HepG2 (cell line): ENCODE data around the gene ANO9. TPM values are rescaled to one million over a fixed set of nuclear protein-coding genes. Genes with fewer than 3 reads are reported as not detected.

Experiments used
- ATAC-seq: fragments of 200-7000 bp; cut with Tn5 transposase; 3 replicates; pipeline ENCODE4 v1.9.1; 2020; ENCODE audit warnings: mild to moderate bottlenecking, moderate library complexity
- BruUV-seq: library from RNA; stranded (reverse); fragments of 400-500 nt; replicated peaks from 2 replicates; lab custom pipeline; 2021; lab: Mats Ljungman, UMichigan
- CTCF ChIA-PET: fragments of 300-600 bp; formaldehyde crosslinking; extraction: SDS; loops from one replicate; lab custom pipeline; 2021; ENCODE audit warnings: low total read pairs, inconsistent platforms, low intra/inter-chr PET ratio; lab: Yijun Ruan, JAX
- POLR2A ChIA-PET: fragments of 350-600 bp; sonication (Branson Sonifier 250); formaldehyde crosslinking; loops from one replicate; lab custom pipeline; 2020; ENCODE audit warnings: antibody characterized with exemption, inconsistent platforms; lab: Yijun Ruan, JAX
- DNase-seq: peaks from one replicate; pipeline ENCODE4 v3.0.0-alpha.2; 2015; ENCODE audit warnings: low spot score
- FAIRE-seq: peaks from 3 replicates; lab custom pipeline; 2011; peaks lifted over from hg19 to GRCh38; lab: Jason Lieb, UNC
- H2AFZ ChIP-seq: one replicate; pipeline ENCODE4 v1.6.1; 2011; ENCODE audit warnings: low read length, inconsistent platforms
- H3K27ac ChIP-seq: fragments of 300-600 bp; 3 replicates; pipeline ENCODE4 v1.8.0; 2011; ENCODE audit warnings: mixed run types, mild to moderate bottlenecking, mixed read lengths, low read length, inconsistent platforms; ENCODE audit not compliant: insufficient read depth; ENCODE audit errors: extremely low read length
- H3K27me3 ChIP-seq, 2 experiments: fragments of 200-600 bp in 1 of 2; 2 replicates in 1 of 2; 3 replicates in 1 of 2; pipeline versions ENCODE4 v1.6.0 to v1.8.0; 2011; ENCODE audit warnings: low read length in 2 of 2, mild to moderate bottlenecking in 2 of 2, moderate library complexity in 2 of 2, inconsistent platforms in 1 of 2; ENCODE audit not compliant: insufficient read depth in 2 of 2, control insufficient read depth in 1 of 2
- H3K36me3 ChIP-seq, 2 experiments: fragments of 200-600 bp in 1 of 2; replicated peaks in 1 of 2; 2 replicates in 1 of 2; 3 replicates in 1 of 2; pipeline versions ENCODE4 v1.5.1 to v1.8.0; 2011; ENCODE audit warnings: low read length in 2 of 2, inconsistent platforms in 1 of 2; ENCODE audit not compliant: insufficient read depth in 2 of 2, control insufficient read depth in 1 of 2
- H3K4me1 ChIP-seq: 2 replicates; pipeline ENCODE4 v1.5.1; 2012; ENCODE audit warnings: low read length, inconsistent platforms; ENCODE audit not compliant: insufficient read depth
- H3K4me2 ChIP-seq: 2 replicates; pipeline ENCODE4 v1.6.0; 2011; ENCODE audit warnings: low read depth, low read length, inconsistent platforms
- H3K4me3 ChIP-seq, 3 experiments: fragments of 200-600 bp in 1 of 3; sonication (generic), shearing (Covaris generic) in 1 of 3; replicated peaks in 1 of 3; 2 replicates each; pipeline ENCODE4 v1.5.1; 2011 to 2016; ENCODE audit warnings: low read length in 3 of 3, inconsistent platforms in 2 of 3, low read depth in 2 of 3, mild to moderate bottlenecking in 2 of 3, control low read depth in 1 of 3, mixed read lengths in 1 of 3; ENCODE audit not compliant: insufficient read depth in 1 of 3
- H3K79me2 ChIP-seq: one replicate; pipeline ENCODE4 v1.6.1; 2011; ENCODE audit warnings: low read length, inconsistent platforms; ENCODE audit not compliant: insufficient read depth
- H3K9ac ChIP-seq: 2 replicates; pipeline ENCODE4 v1.6.0; 2011; ENCODE audit warnings: mild to moderate bottlenecking, low read depth, low read length, inconsistent platforms; ENCODE audit not compliant: insufficient read depth
- H3K9me3 ChIP-seq: 2 replicates; pipeline ENCODE4 v1.5.1; 2012; ENCODE audit warnings: mild to moderate bottlenecking, low read length
- H4K20me1 ChIP-seq: 2 replicates; pipeline ENCODE4 v1.6.0; 2011; ENCODE audit warnings: inconsistent platforms, mild to moderate bottlenecking, low read length, moderate library complexity; ENCODE audit not compliant: insufficient read depth
- FOXA1 ChIP-seq, 2 experiments: fragments of 450-650 bp in 1 of 2; sonication (generic) in 1 of 2; formaldehyde crosslinking in 1 of 2; IDR thresholded peaks; 2 replicates each; pipeline versions ENCODE4 v1.4.0 to v1.6.1; 2016 to 2020; ENCODE audit warnings: missing genetic modification reagents in 1 of 2
- FOXA3 ChIP-seq: IDR thresholded peaks from 2 replicates; pipeline ENCODE4 v1.6.1; 2016; ENCODE audit warnings: missing genetic modification reagents, missing compliant biosample characterization
- FOXM1 ChIP-seq: sonication (generic); formaldehyde crosslinking; IDR thresholded peaks from 2 replicates; pipeline ENCODE4 v1.5.0; 2020; ENCODE audit warnings: missing genetic modification reagents
- KDM5B ChIP-seq: sonication (generic); formaldehyde crosslinking; IDR thresholded peaks from 2 replicates; pipeline ENCODE4 v1.4.0; 2020; ENCODE audit warnings: missing genetic modification reagents, mild to moderate bottlenecking, borderline replicate concordance
- SAP130 ChIP-seq: IDR thresholded peaks from 2 replicates; pipeline ENCODE4 v1.6.1; 2016; ENCODE audit warnings: low read depth
- SATB2 ChIP-seq: sonication (generic); formaldehyde crosslinking; IDR thresholded peaks from 2 replicates; pipeline ENCODE4 v1.5.0; 2020; ENCODE audit warnings: missing genetic modification reagents
- STAG1 ChIP-seq: sonication (generic); formaldehyde crosslinking; IDR thresholded peaks from 2 replicates; pipeline ENCODE4 v1.4.0; 2020; ENCODE audit warnings: missing genetic modification reagents
- ZBTB26 ChIP-seq: IDR thresholded peaks from 2 replicates; pipeline ENCODE4 v1.6.1; 2016; ENCODE audit warnings: missing compliant biosample characterization, missing genetic modification reagents, borderline replicate concordance
- ZFP36L1 ChIP-seq: sonication (generic); formaldehyde crosslinking; IDR thresholded peaks from 2 replicates; pipeline ENCODE4 v1.8.0; 2022; ENCODE audit warnings: mild to moderate bottlenecking, missing genetic modification reagents, moderate library complexity
- ZNF263 ChIP-seq: sonication (generic); formaldehyde crosslinking; IDR thresholded peaks from 2 replicates; pipeline ENCODE4 v1.4.0; 2020; ENCODE audit warnings: missing genetic modification reagents
- ZNF687 ChIP-seq: sonication (generic); formaldehyde crosslinking; IDR thresholded peaks from 2 replicates; pipeline ENCODE4 v1.5.1; 2020; ENCODE audit warnings: mild to moderate bottlenecking, missing genetic modification reagents, moderate library complexity
- WGBS: methylation state at CpG from one replicate; pipeline ENCODE4 v1.1.6; 2017; ENCODE audit warnings: low lambda C conversion rate; 5-methylcytosine and 5-hydroxymethylcytosine counted together
- in situ Hi-C: cut with HindIII; loops from 2 replicates; pipeline ENCODE4 v1.10.0; 2017; ENCODE audit warnings: low pct_unique_long_range_greater_than_20kb; ENCODE audit not compliant: extremely low pct_ligation_motif_present
- intact Hi-C: fragments of 100-400 bp; cut with micrococcal nuclease; formaldehyde crosslinking; loops from one replicate; pipeline ENCODE4 v1.10.0; 2022; ENCODE audit not compliant: unreplicated experiment
- polyA plus RNA-seq, 8 experiments: library from polyadenylated mRNA; depleted of rRNA in 3 of 8; stranded (reverse) in 7 of 8; unstranded in 1 of 8; fragments of >200 nt; fragmentation: Illumina TruSeq in 4 of 8; extraction: Trizol in 4 of 8; gene quantifications; 2 replicates each; pipeline versions ENCODE4 v1.2.1 to v1.2.3, GENCODE V29; 2011 to 2016; ENCODE audit warnings: low read depth in 4 of 8, missing spikeins in 1 of 8, mixed read lengths in 1 of 8; ENCODE audit not compliant: insufficient read depth in 1 of 8
- total RNA-seq, 5 experiments: library from RNA; depleted of rRNA; stranded (reverse); fragments of >200 nt; fragmentation: Illumina TruSeq; extraction: Trizol; gene quantifications; 2 replicates each; pipeline ENCODE4 v1.2.3, GENCODE V29; 2016; ENCODE audit warnings: low read depth in 1 of 5

The ANO9 gene
- total and polyA plus RNA-seq, 2 of the 13 experiments (the other 11 are each of a cell fraction or from before 2014, with no cell fraction given) = 8.9 to 14.3 TPM

- TF ChIP-seq ZNF687 = no peak
- no peak for TF ChIP-seq KDM5B (CRISPR knock-in tag)
- no peak for TF ChIP-seq SATB2 (CRISPR knock-in tag)
- no peak for TF ChIP-seq ZFP36L1 (CRISPR knock-in tag)
Observed at GRCh38 chr11:391117-392017, 50.4 kb downstream of the ANO9 start (continued).

GRCh38 chr11:390175-390574, 51.6 kb downstream of the ANO9 start:
- Histone ChIP-seq H4K20me1 (no peaks in the 10 kb centered on the region), H3K27me3 (peaks cover 4 to 26% of the 10 kb centered on the region in 2 experiments; a peak in 4 of 5 replicates), H3K4me2 (peak overlapping the region; percentile 23; the same call in 1 of the 2 replicates), H3K9ac (no peak overlapping the region), H3K4me1 (peaks cover 49% of the 10 kb centered on the region), H3K36me3 (no peaks in the 10 kb centered on the region), H2AFZ (no peak overlapping the region), H3K9me3 (no peaks in the 10 kb centered on the region), H3K79me2 (peaks cover 6% of the 10 kb centered on the region), H3K4me3 (no peak overlapping the region), H3K27ac (no peak overlapping the region)
- intact Hi-C loops = no loop called here
- WGBS = no CpG with 5 or more reads among the region's 11 CpGs
- in situ Hi-C loops = no loop called here
- ChIA-PET CTCF (no interaction called here), POLR2A (no interaction called here)
- ATAC-seq (0 out of 3 replicates have a peak, but pooled peaks have one; percentile 7), FAIRE-seq (no peak), DNase-seq (peak; percentile 50)
- no TSS peak for BruUV-seq
- TF ChIP-seq ZBTB26 (CRISPR knock-in tag) (no peak), FOXM1 (CRISPR knock-in tag) (no peak), ZNF687 (peak; percentile 9; the same call in 1 of the 2 replicates), STAG1 (CRISPR knock-in tag) (peak; percentile 47), ZNF263 (CRISPR knock-in tag) (peak; percentile 53; the same call in 1 of the 2 replicates), SAP130 (CRISPR knock-in tag) (0 out of 2 replicates have a peak, but pooled peaks have one; percentile 18), FOXA1 (IDR thresholded peaks at IDR 0.05) (no peak), FOXA1 (CRISPR knock-in tag; IDR thresholded peaks at IDR 0.05) (0 out of 2 replicates have a peak, but pooled peaks have one; percentile 25), FOXA3 (CRISPR knock-in tag) (no peak)
